ENCODE measurements around the gene STOML1. TPM values are rescaled to one million over a fixed set of nuclear protein-coding genes. Genes with fewer than 3 reads are reported as not detected.

The STOML1 gene
- polyA plus RNA-seq, 3 donors, result 3.8 to 5.1 (median 4.7) TPM

GRCh38 chr15:73987681-73988444, 4.2 kb downstream of the STOML1 start:
- no peak overlapping the region for H3K4me3 ChIP-seq (replicated peaks in 1 of 3; ENCODE audit: low read depth in 2 of 3, low read length in 3 of 3)
- Mint-ChIP-seq H3K27ac (no peak overlapping the region), H3K4me1 (peaks cover 26% of the 10 kb centered on the region), H3K4me3 (no peak overlapping the region), H3K27me3 (ENCODE audit: low read depth in 3 of 3) (peaks cover 0 to 2% (median 0%) of the 10 kb centered on the region in 3 donors), H3K36me3 (peaks cover 15 to 30% of the 10 kb centered on the region in 2 donors), H3K9me3 (no peaks in the 10 kb centered on the region)
- H4K20me1 ChIP-seq (ENCODE audit: insufficient read depth, low read length), result no peaks in the 10 kb centered on the region
- no peaks in the 10 kb centered on the region for H3K9me3 ChIP-seq (replicated peaks in 1 of 2; ENCODE audit: control insufficient read depth in 1 of 2, insufficient read depth in 1 of 2, low read length in 2 of 2)
- no peak overlapping the region for H2AFZ ChIP-seq (ENCODE audit: insufficient read depth, low read depth, low read length, poor library complexity, severe bottlenecking)
- no peak overlapping the region for H3K4me2 ChIP-seq (replicated peaks; ENCODE audit: extremely low read depth, low read length, poor library complexity, severe bottlenecking)
- peaks cover 30 to 38% of the 10 kb centered on the region in 2 donors for H3K4me1 ChIP-seq (ENCODE audit: control insufficient read depth in 1 of 2, insufficient read depth in 2 of 2, low read length in 2 of 2)
- H3K79me2 ChIP-seq (ENCODE audit: insufficient read depth, low read length), result peaks cover 8% of the 10 kb centered on the region
- H3K27ac ChIP-seq (ENCODE audit: low read depth in 1 of 2, low read length in 2 of 2), result no peak overlapping the region
- H3K9ac ChIP-seq (ENCODE audit: insufficient read depth, low read length, poor library complexity, severe bottlenecking), result no peak overlapping the region
- 61% methylated on average over 6 of the region's 9 CpGs for WGBS (ENCODE audit: insufficient coverage)
- DNase-seq, result peak in 1 of 3 donors; percentile 62
- no peak for TF ChIP-seq CTCF (IDR thresholded peaks at IDR 0.05)
- peaks cover 0 to 9% of the 10 kb centered on the region in 2 donors for H3K36me3 ChIP-seq (replicated peaks in 1 of 2; ENCODE audit: control insufficient read depth in 1 of 2, insufficient read depth in 2 of 2, low read length in 2 of 2)
- no peaks in the 10 kb centered on the region for H3K27me3 ChIP-seq (ENCODE audit: control insufficient read depth in 2 of 2, insufficient read depth in 2 of 2, low read length in 2 of 2)
- intact Hi-C loops (cut with micrococcal nuclease), result no loop called here

- H4K20me1 ChIP-seq (ENCODE audit: insufficient read depth, low read length), result no peaks in the 10 kb centered on the region
- H3K9me3 Mint-ChIP-seq, result no peaks in the 10 kb centered on the region
- H3K79me2 ChIP-seq (ENCODE audit: insufficient read depth, low read length), result peaks cover 8% of the 10 kb centered on the region
- H3K9me3 ChIP-seq (replicated peaks in 1 of 2; ENCODE audit: control insufficient read depth in 1 of 2, insufficient read depth in 1 of 2, low read length in 2 of 2), result no peaks in the 10 kb centered on the region
- peaks cover 0 to 2% (median 0%) of the 10 kb centered on the region in 3 donors for H3K27me3 Mint-ChIP-seq (ENCODE audit: low read depth in 3 of 3)
- peaks cover 30 to 38% of the 10 kb centered on the region in 2 donors for H3K4me1 ChIP-seq (ENCODE audit: control insufficient read depth in 1 of 2, insufficient read depth in 2 of 2, low read length in 2 of 2)
- DNase-seq, result no peak
- WGBS (ENCODE audit: insufficient coverage), result 85% methylated on average over 2 of the region's 4 CpGs
- no peak overlapping the region for H3K27ac Mint-ChIP-seq
- intact Hi-C loops (cut with micrococcal nuclease), result no loop called here
- no peak overlapping the region for H2AFZ ChIP-seq (ENCODE audit: insufficient read depth, low read depth, low read length, poor library complexity, severe bottlenecking)
- peaks cover 0 to 9% of the 10 kb centered on the region in 2 donors for H3K36me3 ChIP-seq (replicated peaks in 1 of 2; ENCODE audit: control insufficient read depth in 1 of 2, insufficient read depth in 2 of 2, low read length in 2 of 2)
- H3K4me2 ChIP-seq (replicated peaks; ENCODE audit: extremely low read depth, low read length, poor library complexity, severe bottlenecking), result no peak overlapping the region
- H3K4me3 Mint-ChIP-seq, result no peak overlapping the region
- H3K4me3 ChIP-seq (replicated peaks in 1 of 3; ENCODE audit: low read depth in 2 of 3, low read length in 3 of 3), result no peak overlapping the region
- no peak overlapping the region for H3K27ac ChIP-seq (ENCODE audit: low read depth in 1 of 2, low read length in 2 of 2)
- no peak for TF ChIP-seq CTCF (IDR thresholded peaks at IDR 0.05)
- H3K27me3 ChIP-seq (ENCODE audit: control insufficient read depth in 2 of 2, insufficient read depth in 2 of 2, low read length in 2 of 2), result no peaks in the 10 kb centered on the region
- peaks cover 15 to 30% of the 10 kb centered on the region in 2 donors for H3K36me3 Mint-ChIP-seq
- H3K9ac ChIP-seq (ENCODE audit: insufficient read depth, low read length, poor library complexity, severe bottlenecking), result no peak overlapping the region
- H3K4me1 Mint-ChIP-seq, result peaks cover 26% of the 10 kb centered on the region
These were observed 4.8 kb downstream of the STOML1 start for GRCh38 chr15:73987250-73987649.
